Neural progenitor cell (in vitro differentiated cells): Measurements from ENCODE around the gene NTHL1.

Experiments used
- EZH2 ChIP-seq: fragments of 200-600 bp; sonication (generic); IDR thresholded peaks from 2 replicates; pipeline ENCODE4 v1.6.1; 2017; ENCODE audit warnings: antibody characterized with exemption, mild to moderate bottlenecking, moderate library complexity
- EZH2phosphoT487 ChIP-seq: fragments of 200-600 bp; sonication (generic); IDR thresholded peaks from 2 replicates; pipeline ENCODE4 v1.6.1; 2017; ENCODE audit warnings: antibody characterized with exemption
- TF ChIP-seq, protein P1 (sequence below): fragments of 200-600 bp; sonication (generic); IDR thresholded peaks from 2 replicates; pipeline ENCODE4 v1.5.1; 2017; ENCODE audit warnings: antibody characterized with exemption, mild to moderate bottlenecking

GRCh38 chr16:2062801-2063200 is 15.2 kb upstream of the NTHL1 start:
- TF ChIP-seq, protein P1, sequence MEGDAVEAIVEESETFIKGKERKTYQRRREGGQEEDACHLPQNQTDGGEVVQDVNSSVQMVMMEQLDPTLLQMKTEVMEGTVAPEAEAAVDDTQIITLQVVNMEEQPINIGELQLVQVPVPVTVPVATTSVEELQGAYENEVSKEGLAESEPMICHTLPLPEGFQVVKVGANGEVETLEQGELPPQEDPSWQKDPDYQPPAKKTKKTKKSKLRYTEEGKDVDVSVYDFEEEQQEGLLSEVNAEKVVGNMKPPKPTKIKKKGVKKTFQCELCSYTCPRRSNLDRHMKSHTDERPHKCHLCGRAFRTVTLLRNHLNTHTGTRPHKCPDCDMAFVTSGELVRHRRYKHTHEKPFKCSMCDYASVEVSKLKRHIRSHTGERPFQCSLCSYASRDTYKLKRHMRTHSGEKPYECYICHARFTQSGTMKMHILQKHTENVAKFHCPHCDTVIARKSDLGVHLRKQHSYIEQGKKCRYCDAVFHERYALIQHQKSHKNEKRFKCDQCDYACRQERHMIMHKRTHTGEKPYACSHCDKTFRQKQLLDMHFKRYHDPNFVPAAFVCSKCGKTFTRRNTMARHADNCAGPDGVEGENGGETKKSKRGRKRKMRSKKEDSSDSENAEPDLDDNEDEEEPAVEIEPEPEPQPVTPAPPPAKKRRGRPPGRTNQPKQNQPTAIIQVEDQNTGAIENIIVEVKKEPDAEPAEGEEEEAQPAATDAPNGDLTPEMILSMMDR, result no peak
- TF ChIP-seq EZH2, result no peak
- no peak for TF ChIP-seq EZH2phosphoT487
